Measurements from ENCODE around the gene PACS1.

Gene PACS1

GRCh38 chr11:66143264-66143566 lies 73.1 kb downstream of the PACS1 start:
- DNase-seq (ENCODE audit: low read depth): no peak

GRCh38 chr11:66143996-66144678 lies 74.1 kb downstream of the PACS1 start:
- DNase-seq (ENCODE audit: low read depth): no peak

DNA sequence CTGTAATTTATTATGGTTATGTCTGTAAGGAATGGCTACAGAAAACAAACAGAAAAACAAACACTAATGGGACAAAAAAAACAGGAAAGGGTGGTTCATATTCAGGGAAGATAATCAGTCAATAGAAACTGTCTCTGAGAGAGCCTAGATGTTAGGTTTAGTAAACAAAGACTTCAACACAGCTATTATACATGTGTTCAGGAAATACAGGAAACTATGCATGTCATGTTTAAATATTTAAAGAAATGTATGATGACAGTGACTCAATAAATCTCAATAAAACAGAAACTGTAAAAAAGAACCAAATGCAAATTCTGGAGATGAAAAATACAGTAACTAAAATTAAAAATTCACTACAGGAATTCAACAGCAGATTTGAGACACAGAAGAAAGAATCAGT lies 76.0 kb downstream of the PACS1 start:
- no peak for DNase-seq (ENCODE audit: low read depth)

- no peak for DNase-seq (ENCODE audit: low read depth)
Observed at GRCh38 chr11:66146940-66147339, 76.9 kb downstream of the PACS1 start.

DNA sequence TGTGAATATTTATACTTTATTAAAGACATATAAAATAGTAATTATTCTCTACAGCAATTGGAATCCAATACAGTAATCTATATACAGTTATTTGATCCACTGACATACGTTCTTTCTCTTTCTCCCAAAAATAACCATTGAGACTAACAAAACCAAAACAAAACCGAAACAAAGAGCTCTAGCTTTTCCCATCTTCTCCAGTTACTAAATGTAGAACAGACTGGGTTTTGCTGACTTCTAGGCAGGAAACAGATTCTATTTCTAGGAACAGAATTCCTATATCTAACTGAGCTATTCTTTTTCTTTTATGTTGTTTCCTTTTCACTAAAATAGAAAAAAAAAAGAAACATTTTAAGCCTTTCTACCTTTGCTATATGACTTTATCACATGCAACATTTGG lies 80.1 kb downstream of the PACS1 start:
- DNase-seq (ENCODE audit: low read depth): no peak

DNA sequence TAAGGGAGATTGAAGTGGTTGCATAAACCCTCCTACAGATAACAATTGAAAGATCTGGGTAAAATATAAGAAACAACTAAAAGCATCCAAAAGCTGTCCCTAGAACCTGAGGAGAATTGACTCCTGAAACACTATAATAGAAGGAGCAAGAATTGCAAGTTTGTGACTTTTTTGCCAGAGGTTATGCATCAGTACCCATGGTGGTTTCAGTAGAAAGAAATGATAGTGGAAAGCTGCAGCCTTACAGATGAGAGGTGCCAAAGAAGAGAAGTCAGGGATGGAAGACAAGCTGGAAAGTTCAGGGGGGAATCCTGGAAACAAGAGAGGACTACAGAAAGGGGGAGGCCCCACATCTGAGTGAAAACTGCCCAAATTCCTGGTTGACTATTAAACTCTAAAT lies 80.7 kb downstream of the PACS1 start:
- no peak for DNase-seq (ENCODE audit: low read depth)

- DNase-seq (ENCODE audit: low read depth): no peak
Observed at GRCh38 chr11:66151273-66151672, 81.2 kb downstream of the PACS1 start.

GRCh38 chr11:66154109-66154508 lies 84.0 kb downstream of the PACS1 start:
- no peak for DNase-seq (ENCODE audit: low read depth)

DNA sequence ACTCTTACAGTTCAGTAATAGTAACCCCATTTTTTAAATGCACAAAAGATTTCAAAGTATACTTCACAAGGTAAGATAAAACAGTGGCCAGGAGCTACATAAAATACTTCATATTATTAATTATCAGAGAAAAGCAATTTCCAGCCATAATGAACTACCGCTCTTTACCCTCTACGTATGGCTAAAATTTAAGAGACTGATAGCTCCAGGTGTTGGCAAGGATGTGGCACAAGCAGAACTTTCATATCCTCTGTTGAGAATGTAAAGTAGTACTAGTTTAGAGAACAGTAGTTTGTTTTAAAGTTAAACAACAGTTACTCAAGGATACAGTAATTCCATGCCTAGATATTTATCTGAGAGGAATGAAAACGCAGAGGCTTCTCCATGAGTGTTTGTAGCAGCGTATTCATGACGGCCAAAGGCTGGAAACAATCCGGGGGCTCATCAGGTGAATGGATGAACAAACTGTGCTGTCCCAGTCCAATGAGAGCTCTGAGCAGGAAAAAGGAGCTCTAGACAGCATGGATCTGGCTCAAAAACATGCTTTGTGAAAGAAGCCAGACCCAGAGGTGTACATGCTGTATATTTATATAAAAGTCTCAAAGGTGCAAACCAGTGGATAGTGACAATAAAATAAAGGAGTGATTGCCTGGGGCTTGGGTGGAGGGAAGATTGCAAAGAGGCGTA lies 85.5 kb downstream of the PACS1 start:
- DNase-seq (ENCODE audit: low read depth): no peak

- no peak for DNase-seq (ENCODE audit: low read depth)
Observed at GRCh38 chr11:66157182-66157864, 87.3 kb downstream of the PACS1 start.

DNA sequence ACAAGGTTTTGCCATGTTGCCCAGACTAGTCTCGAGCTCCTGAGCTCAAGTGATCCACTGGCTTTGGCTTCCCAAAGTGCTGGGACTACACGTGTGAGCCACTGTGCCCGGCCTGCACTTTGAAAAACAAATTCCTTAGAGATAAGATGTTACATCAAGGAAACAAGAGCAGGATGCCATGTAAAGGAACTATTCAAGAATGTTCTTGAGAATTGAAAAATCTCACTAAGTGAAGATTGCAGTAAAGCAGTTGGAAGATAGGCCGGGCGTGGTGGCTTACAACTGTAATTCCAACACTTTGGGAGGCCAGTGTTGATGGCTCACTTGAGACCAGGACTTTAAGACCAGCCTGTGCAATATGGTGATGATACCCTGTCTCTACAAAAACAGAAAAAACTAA lies 88.1 kb downstream of the PACS1 start:
- DNase-seq (ENCODE audit: low read depth): no peak

- DNase-seq (ENCODE audit: low read depth): no peak
Observed at GRCh38 chr11:66159324-66159984, 89.4 kb downstream of the PACS1 start.

- no peak for DNase-seq (ENCODE audit: low read depth)
Observed at GRCh38 chr11:66160709-66161108, 90.6 kb downstream of the PACS1 start.

DNA sequence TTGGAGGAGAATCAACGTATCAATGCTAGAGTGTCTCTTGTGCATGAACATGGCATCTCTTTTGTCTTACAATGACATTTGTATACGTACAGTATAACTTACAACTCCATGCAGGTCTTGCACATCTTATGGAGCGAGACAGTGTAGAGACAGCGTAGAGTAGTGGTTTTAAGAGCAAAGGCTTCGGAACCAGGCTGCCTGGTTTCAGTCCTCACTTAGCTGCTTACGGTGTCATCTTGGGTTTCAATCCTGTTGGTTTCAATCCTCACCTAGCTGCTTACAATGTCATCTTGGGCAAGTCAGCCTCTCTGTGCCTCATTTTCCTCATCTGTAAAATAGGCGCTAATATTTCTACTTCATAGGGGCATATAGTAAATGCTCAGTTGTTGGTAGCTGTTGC lies 98.2 kb downstream of the PACS1 start:
- DNase-seq (ENCODE audit: low read depth): no peak

- DNase-seq (ENCODE audit: low read depth): no peak
Observed at GRCh38 chr11:66172146-66172545, 102.1 kb downstream of the PACS1 start.

GRCh38 chr11:66176650-66177049 lies 106.6 kb downstream of the PACS1 start:
- DNase-seq (ENCODE audit: low read depth): no peak

- no peak for DNase-seq (ENCODE audit: low read depth)
Observed at GRCh38 chr11:66178183-66178582, 108.1 kb downstream of the PACS1 start.

DNA sequence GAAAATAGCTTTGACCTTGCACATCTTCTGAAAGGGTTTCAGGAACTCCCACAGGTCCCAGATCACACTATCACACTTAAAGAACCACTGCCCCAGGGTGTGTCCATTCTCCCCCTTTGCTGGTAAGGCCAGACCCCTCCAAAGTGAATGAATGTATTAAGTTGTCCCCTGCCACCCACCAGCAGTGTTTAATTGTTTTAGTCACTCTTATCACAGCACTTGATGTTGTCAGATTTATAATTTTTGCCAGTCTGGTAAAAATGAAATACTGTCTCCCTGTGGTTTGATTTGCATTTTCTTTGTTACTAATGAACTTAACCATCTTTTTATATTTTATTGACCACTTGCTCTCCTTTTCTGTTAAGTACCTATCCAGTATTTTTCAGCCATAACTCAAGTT lies 108.8 kb downstream of the PACS1 start:
- no peak for DNase-seq (ENCODE audit: low read depth)

DNA sequence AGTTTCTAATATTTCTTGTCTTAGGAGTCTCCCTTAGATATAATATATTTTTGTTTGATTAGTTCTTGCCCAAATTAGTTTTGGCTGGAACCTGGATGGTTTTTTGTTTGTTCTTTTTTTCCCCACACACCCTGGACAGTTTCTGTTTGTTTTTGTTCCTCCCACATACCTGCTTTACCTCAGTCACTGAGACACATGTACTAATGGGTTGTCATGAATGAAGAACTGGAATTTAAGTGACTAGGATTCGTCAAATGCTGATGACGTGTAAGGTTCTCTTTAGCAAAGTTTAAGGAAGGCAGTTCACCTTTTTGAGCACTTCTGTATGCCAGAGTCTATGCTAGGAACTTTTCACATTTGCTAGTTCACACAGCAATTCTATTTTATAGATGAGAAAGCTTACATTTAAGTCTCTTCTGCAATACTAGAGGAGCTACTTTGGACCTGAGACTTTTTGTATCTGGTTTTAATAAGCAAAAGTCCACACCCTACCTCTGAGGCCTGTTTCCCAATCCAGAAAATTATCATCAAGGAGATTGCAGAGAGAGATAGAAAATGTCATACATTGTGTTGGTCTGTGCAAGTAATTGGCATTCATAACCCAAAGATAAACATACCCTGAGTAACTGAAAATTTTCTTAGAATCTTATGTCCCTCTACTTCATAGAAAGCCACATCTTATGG lies 111.7 kb downstream of the PACS1 start:
- DNase-seq (ENCODE audit: low read depth): no peak

DNA sequence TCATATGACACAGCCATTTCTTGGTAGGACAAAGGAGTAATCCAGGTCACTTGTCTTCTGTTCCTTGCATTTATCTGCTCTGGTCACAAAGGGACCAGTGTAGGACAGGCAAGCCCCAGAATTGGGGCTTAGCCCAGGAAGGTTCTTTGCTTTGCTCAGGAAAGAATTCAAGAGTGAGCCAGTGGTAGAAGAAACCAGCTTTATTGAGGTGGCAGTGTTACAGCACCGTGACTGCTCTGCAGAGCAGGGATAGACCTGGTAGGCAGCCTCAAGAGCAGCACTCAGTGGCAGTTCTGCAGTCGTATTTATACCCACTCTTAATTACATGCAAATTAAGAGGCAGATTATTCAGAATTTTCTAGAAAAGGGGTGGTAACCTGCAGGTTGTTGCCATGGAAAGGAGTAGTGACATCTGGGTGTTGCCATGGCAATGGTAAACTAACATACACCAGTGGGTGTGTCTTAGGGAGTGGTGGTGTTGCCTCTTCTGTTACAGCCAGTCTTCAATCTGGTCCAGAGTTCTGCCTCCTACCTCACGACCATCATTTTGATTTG lies 113.5 kb downstream of the PACS1 start:
- no peak for DNase-seq (ENCODE audit: low read depth)

DNA sequence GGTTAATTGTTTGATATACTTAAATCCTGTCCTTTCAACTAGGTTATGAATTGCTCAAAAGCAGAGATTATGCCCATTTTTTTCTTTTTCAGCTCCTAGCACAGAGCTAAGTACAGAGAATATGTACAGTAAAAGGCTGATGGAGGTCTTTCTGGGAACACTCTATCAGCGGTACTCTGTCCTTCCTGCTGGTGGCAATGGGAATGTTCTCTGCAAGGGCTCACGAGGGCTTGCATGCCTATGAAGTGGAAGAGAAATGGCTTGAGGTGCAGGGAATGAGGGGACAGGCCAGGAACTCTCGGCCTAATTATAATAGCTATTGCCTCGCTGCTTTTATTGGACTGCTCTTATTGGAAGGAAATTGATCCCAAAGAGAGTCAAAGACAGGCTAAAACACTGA lies 114.7 kb downstream of the PACS1 start:
- DNase-seq (ENCODE audit: low read depth): no peak

DNA sequence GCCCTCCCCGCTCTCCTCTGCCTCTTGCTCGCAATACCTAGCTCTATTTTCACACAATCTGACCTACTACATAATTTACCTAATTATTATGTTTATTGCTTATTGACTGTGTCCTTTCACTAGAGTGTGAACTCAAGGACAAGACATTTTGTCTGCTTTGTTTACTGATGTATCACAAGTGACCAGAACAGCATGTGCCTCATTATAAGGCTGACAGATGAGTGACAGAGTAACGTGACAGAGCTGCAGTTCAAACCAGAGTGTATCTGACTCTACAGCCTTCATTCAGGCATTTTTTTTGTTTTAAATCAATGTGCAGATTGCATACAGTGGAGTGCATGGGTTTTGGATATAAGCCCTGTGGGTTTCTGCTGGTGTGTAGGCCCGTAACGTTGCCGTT lies 116.4 kb downstream of the PACS1 start:
- no peak for DNase-seq (ENCODE audit: low read depth)
